ENCODE data around the gene ARIH2.
A peak's percentile ranks its signal among the peaks of the same experiment; 100 is the strongest.

The ARIH2 gene

GRCh38 chr3:48974076-48974864, 55.6 kb downstream of the ARIH2 start:
- no peak for DNase-seq (ENCODE audit: low spot score)

GRCh38 chr3:48979451-48979850, 60.8 kb downstream of the ARIH2 start:
- DNase-seq (ENCODE audit: low spot score) = no peak

- no peak for DNase-seq (ENCODE audit: low spot score)
Observed at GRCh38 chr3:48980295-48980694, 61.7 kb downstream of the ARIH2 start.

- DNase-seq (ENCODE audit: low spot score) = no peak
Observed at GRCh38 chr3:48982016-48982415, 63.4 kb downstream of the ARIH2 start.

- DNase-seq (ENCODE audit: low spot score) = no peak
Observed at GRCh38 chr3:48982686-48983085, 64.0 kb downstream of the ARIH2 start.

GRCh38 chr3:48983096-48983495, 64.5 kb downstream of the ARIH2 start:
- no peak for DNase-seq (ENCODE audit: low spot score)

- DNase-seq (ENCODE audit: low spot score) = no peak
Observed at GRCh38 chr3:48984663-48985062, 66.0 kb downstream of the ARIH2 start.

- no peak for DNase-seq (ENCODE audit: low spot score)
Observed at GRCh38 chr3:48985831-48986376, 67.3 kb downstream of the ARIH2 start.

GRCh38 chr3:48989126-48989795, 70.6 kb downstream of the ARIH2 start:
- no peak for DNase-seq (ENCODE audit: low spot score)

GRCh38 chr3:48989796-48990635, 71.4 kb downstream of the ARIH2 start, which contains the start of gene P4HTM:
TSS of gene P4HTM (plus strand) at chr3:48990241. CDS start at chr3:48990257, 16 bp downstream.
- DNase-seq (ENCODE audit: low spot score) = peak; percentile 32

- no peak for DNase-seq (ENCODE audit: low spot score)
Observed at GRCh38 chr3:48990636-48991469, 72.2 kb downstream of the ARIH2 start.

GRCh38 chr3:48991851-48992545, 73.4 kb downstream of the ARIH2 start:
- DNase-seq (ENCODE audit: low spot score) = no peak

GRCh38 chr3:48993834-48994233, 75.2 kb downstream of the ARIH2 start:
- no peak for DNase-seq (ENCODE audit: low spot score)

- no peak for DNase-seq (ENCODE audit: low spot score)
Observed at GRCh38 chr3:48996640-48997039, 78.0 kb downstream of the ARIH2 start.

GRCh38 chr3:48997102-48997635, 78.5 kb downstream of the ARIH2 start:
- no peak for DNase-seq (ENCODE audit: low spot score)

GRCh38 chr3:48997714-48998637, 79.3 kb downstream of the ARIH2 start:
- DNase-seq (ENCODE audit: low spot score) = no peak

GRCh38 chr3:48999085-48999858, 80.6 kb downstream of the ARIH2 start:
- no peak for DNase-seq (ENCODE audit: low spot score)

GRCh38 chr3:49001155-49001554, 82.5 kb downstream of the ARIH2 start:
- DNase-seq (ENCODE audit: low spot score) = no peak

Measured in COLO829 (cell line).